ENCODE data around the gene CHRNA7.
"Not testable (repeated sequence)": the region's sequence is repeated elsewhere in the genome, so short reads cannot be mapped to it uniquely, and the experiment has no call there.

The CHRNA7 gene

DNA sequence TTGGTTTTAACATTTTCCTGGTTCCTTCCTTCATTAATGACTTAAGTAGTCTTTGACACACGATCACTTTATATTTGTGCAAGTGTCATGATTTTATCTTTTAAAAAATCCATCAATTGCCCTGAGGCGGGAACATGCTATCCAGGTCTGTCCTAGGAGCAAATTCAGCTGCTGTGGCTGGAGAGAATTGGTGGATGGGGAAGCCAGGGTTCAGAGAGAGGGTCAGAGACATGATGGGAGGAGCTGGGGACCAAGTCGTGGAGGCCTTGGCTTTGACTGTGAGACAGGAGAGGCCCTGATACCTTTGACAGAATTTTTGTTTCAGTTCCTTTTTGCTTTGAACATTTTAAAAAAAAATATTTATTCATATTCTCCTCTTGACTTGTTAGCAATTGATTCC is 89.0 kb downstream of the CHRNA7 start:
- intact Hi-C loops (cut with DNase I), result no loop called here
- no peak for DNase-seq

DNA sequence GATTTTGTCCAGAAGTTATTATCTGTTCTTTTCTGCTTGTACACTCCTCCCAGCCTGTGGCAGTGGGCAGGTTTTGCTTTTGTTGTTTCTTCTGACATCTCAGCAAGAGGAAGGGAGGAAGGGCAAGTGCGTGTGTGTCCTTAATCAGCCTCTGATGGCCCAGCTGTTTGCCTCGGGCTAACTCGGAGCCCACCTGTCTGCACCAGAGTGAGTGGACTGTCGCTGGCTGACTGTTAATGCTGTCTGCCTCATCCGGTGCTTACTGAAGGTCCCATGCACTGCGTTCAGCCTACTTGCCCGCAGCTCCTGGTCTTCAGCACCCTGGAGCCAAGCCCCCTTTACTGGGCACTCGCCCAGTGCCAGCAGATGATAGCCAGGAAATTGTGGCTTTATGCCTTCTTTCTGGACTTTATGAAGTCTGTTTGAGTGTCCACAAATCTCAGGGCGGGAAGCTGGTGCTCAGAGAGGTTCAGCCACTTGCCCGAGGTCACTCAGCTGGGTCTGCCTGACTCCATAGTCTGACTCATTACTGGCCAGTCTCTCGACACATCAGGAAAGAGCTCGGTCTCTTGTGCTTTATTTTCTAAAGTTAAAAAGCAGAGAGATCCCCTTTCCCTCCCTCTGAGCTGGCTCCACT is 89.5 kb downstream of the CHRNA7 start:
- DNase-seq, result no peak
- intact Hi-C loops (cut with DNase I), result no loop called here

DNA sequence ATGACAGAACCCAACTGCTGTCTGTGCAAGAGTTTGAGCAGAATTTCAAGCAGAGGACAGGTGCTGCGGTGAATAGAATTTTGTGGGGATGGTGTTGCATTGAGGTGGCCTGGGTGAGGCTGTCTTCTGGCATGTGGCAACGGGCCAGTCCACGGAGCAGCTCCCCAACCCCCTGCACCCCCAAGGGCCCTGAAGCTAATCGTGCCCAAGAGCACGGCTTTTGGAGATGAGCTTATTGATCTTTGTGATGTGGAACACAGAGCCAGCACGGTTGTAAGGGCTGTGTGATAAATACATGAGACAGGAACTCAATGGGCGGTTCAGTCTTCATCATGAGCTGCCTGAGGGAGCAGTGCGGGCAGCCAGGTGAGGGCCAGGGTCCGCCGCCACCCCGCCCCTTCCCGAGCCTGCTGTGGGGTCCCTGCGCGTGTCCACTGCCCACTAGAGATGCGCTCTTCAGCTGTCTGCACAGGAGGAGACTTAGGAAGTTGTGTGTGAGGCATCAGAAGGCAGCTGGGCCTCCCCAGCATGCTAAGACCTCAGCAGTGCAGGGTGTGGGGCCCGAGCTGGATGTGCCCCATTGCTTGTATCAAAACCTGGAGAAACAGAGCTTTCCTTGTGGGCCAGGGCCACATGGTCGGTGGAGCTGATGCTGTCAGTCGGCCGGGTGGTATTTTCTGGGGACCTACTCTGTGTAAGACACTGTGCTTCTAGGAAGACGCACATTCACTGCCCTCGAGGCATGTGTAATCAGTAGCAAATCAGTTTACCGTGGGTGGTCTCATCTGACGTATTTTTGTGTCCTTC is 90.5 kb downstream of the CHRNA7 start:
- no peak for DNase-seq
- intact Hi-C loops (cut with DNase I), result no loop called here

DNA sequence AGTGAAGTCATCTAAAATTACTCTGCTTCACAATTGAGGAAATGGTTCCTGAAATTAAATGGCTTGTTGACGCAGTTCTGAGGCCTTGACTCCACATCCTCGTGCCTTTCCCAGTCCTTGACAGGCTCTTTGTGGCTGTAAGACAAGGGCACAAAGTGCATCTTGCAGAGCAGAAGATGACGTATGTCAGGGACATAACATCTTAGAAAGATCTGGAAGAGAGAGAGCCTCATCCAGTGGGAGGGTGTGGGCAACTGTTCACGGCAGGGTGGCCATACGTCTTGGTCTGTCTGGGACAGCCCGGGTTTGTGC is 91.0 kb downstream of the CHRNA7 start:
- DNase-seq, result no peak
- intact Hi-C loops (cut with DNase I), result no loop called here

DNA sequence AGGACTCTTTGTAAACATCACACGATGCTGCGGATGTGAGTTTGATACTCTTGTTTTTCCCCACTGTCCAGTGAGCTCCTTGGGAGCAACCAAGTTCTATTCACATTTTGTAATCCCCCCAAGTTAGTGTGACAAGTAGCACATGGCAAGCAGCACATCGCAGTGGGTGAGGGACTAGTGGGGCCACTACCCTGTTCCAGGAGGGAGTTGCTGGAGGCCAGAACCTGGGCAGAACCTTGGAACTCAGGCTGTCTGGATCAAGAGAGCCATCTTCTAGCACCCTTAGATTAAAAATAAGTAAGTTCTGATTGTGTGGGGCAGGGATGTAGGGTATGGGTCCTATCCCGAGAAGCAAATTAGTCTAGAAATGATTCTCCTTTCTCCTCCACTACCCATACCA is 91.7 kb downstream of the CHRNA7 start:
- intact Hi-C loops (cut with DNase I), result no loop called here
- no peak for DNase-seq

DNA sequence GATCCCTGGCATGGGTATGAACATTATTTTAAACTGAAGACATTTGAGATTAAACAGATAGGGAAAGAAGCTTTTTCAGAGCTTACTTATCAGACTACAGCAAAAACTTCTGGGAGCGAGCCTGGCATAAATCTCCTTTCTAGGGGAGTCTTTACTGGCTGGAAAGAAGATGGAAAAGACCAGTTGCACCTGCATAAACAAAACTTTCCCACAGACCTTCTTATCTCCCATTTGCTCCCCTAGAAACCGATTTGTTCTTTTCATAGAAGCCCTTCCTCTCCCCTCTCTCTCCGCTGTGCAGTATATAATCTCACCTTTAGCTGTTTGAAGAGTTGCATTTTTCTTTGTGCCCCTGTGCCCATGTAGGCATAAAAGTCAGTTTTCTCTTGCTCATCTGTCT is 93.2 kb downstream of the CHRNA7 start:
- DNase-seq, result no peak
- intact Hi-C loops (cut with DNase I), result no loop called here

DNA sequence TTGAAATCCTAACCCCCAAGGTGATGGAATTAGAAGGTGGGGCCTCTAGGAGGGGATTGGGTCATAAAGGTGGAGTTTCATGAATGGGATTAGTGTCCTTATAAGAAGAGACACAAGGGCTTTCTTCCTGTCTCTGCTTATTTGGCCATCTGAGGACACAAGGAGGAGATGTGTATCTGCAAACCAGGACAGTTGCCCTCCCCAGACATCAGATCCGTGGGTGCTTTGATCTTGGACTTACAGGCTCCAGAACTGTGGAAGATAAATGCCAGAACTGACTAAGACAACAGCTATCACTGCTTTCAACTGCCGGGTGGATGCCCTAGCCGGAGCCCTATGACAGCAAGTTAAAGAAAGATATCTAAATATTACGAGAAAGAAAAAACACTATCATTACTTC is 94.4 kb downstream of the CHRNA7 start:
- intact Hi-C loops (cut with DNase I), result no loop called here
- no peak for DNase-seq

DNA sequence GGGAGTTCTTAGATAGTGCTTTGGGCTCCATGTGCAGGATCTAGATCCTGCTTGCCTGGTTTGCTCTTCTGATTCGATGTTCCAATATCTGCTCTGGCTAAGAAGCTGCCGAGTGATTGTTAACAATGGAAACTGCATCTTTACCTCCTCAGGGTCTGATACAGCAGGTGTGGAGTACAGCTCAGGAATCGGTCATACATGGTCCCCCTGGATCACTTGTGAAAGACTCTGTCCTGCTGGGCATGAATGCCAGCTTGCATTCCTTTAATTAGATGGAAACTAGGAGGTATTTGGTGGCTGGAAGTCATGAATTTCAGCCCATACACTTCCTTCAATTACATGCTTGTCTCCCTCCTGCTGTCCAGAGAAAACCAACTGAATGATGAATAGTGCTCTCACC is 95.3 kb downstream of the CHRNA7 start:
- no peak for DNase-seq
- intact Hi-C loops (cut with DNase I), result no loop called here

DNA sequence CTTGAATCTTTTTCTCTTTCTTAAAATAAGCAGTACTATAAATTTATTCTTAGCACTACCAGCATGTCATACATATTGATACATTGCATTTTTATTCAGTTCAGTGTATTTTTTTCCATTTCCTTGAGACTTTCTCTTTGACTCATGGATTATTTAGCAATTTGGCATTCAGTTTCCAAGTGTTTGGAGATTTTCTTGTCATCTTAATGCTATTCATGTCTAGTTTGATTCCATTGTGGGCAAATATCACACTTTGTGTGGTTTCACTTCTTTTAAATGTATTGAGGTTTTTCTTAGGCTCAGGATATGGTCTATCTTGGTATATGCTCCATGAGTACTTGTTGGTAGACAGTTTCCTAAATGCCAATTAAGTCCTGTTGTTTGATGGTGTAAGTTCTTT is 99.5 kb downstream of the CHRNA7 start:
- no peak for DNase-seq
- intact Hi-C loops (cut with DNase I), result no loop called here

DNA sequence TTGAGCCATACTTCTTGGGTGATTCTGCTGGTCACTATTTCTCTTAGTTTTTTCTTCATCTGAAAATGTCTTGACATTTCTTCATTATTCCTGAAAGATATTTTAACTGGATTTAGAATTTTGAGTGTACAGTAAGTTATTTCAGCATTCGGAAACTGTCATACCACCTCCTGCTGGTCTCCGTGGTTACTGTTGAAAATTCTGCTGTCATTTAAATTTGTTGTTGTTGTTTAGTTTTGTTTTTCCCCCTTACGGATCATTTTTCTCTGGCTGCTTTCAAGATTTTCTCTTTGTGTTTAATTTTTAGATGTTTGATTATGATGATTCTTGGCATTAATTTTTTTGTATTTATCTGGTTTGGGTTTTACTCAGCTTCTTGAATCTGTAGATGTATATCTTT is 100.5 kb downstream of the CHRNA7 start:
- intact Hi-C loops (cut with DNase I), result no loop called here
- no peak for DNase-seq

DNA sequence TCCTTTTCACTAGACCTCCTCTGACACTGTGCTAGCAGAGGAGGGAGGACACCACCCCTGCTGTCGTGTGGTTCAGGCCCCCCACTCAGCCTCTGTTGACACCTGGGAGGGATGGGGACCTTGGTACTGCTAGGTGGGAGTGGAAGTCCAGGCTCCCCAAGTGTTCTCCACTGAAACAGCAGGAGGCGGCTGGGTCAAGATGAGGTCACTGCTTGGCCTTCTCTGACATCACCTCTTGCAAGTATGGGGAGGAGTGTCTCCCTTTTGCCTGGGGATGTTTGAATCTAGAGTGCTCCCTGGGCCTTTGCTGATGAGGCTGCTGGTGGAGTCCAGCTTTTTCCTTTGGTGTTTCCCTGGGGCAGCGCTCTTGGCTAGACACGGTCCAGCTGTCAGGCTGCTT is 101.5 kb downstream of the CHRNA7 start:
- no peak for DNase-seq
- intact Hi-C loops (cut with DNase I), result no loop called here

DNA sequence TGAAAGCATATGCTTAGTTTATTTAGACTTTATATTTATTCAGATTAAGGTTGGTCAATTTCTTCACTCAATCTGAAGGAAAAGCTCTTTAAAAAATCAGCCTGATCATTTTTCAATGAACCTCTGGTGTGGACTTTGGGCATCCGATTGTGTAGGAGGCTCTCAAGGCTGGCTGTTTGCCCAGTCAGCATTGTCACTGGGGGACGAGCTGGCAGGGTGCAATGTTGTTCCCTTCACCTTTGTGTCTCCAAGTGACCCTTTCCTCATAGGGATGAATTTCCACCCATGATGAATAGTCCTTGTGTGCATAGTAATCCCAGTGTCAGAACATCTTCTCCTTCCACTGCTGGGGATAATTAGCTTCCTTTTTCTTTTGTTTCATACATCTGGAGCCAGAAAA is 102.5 kb downstream of the CHRNA7 start:
- intact Hi-C loops (cut with DNase I), result no loop called here
- DNase-seq, result no peak

DNA sequence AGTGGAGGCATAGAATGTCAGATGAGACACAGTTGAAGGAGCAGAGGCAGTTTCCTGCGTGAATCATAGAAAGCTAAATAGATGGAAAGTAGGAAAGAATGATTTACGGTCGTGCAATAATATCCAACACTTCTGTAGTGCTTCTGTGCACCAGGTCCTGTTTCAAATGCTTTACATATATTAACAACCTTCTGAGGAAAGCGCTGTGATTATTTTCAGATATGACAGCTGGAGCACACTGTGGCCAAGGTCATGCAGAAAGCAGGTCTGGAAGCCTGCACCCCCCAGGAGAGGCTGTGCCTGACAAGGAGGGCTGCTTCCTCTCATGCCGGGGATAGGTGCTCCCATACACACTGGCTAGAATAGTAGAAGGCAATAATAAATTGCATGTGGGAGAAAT is 104.5 kb downstream of the CHRNA7 start:
- intact Hi-C loops (cut with DNase I), result no loop called here
- no peak for DNase-seq

DNA sequence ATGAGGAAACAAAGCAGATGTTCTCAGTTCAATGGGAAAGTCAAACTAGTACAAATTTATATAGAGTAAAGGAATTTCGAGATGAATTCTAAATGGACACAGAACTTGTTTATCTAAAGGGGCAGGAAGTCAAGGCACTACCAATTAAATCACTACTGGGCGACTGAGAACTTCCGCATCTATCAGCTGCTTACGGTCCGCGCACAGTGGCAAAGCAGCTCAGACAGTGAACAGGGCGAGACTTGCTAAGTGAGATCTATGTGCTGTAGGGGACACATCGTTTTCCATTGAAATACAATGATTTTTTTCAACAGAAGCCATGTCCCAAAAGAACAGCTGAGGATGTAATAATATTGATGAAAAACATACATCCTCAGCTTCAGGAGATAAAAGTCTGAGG is 105.0 kb downstream of the CHRNA7 start:
- intact Hi-C loops (cut with DNase I), result no loop called here

DNA sequence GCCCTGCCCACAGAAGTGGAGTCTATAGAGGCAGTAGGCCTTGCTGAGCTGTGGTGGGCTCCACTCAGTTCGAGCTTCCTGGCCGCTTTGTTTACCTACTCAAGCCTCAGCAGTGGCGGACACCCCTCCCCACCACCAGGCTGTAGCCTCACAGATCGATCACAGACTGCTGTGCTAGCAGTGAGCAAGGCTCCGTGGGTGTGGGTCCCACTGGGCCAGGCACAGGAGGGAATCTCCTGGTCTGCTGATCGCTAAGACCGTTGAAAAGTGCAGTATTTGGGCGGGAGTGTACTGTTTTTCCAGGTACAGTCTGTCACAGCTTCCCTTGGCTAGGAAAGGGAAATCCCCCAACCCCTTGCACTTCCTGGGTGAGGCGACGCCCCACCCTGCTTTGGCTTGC is 115.2 kb downstream of the CHRNA7 start:
- intact Hi-C loops (cut with DNase I), result not testable (repeated sequence)
- DNase-seq, result peak in 1 of 10 donors; percentile 65

More for the DNA sequence above, 105.0 kb downstream of the CHRNA7 start:
- peak in 1 of 10 donors; percentile 68 for DNase-seq

DNA sequence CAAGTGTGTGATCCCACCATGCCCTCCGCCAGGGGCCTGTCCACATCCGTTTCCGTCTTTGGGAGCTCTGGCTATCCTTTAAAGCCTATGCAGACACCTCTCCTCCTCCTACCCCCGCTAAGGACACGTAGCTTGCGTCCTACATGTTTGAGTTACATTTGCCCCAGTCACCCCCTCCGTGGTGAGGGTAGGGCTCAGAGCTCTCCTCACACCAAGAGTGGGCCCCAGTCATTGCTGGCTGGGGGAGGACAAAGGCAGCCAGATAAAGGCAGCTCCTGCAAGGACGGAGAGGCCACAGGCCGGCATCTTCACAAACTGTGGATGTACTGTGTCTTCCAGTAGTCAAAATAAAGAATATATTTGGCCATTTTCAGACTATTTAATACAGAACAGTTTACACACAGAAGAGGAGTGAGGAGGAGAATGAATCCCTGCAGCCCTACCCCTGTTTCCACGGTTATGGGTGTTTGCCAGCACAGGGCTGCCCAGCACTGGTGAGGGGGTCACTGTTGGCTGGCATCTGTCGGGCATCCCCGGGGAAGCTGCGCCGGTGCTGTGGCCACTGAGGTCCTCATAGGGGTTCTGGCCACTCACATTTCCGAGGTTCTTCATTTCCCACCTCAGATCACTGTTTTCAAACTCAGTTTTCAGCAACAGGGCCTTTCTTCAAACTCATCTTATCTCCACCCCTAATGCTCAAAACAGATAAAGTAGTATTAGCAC is 118.7 kb downstream of the CHRNA7 start:
- peak in 2 of 10 donors; percentile 60 to 72 for DNase-seq
- intact Hi-C loops (cut with DNase I), result no loop called here

DNA sequence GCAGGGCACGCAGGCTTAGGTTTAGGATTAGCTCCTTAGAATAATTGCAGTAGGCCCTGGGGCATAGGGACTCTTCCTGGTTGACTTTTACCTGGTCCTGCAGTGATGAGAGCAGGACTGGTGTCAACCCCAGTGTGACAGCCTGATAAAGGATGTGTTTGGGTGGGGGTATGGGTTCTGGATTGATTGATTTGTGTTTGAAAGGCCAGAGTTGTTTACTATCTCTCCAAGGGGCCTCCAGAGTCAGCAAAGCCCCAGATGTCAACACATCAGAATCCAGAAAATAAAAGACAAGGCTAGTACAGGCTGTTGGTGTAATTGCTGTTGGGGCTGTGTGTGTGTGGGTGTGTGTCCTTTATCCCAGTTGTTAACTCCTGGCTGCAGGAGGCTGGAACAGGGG is 122.3 kb downstream of the CHRNA7 start:
- intact Hi-C loops (cut with DNase I), result no loop called here
- DNase-seq, result no peak

DNA sequence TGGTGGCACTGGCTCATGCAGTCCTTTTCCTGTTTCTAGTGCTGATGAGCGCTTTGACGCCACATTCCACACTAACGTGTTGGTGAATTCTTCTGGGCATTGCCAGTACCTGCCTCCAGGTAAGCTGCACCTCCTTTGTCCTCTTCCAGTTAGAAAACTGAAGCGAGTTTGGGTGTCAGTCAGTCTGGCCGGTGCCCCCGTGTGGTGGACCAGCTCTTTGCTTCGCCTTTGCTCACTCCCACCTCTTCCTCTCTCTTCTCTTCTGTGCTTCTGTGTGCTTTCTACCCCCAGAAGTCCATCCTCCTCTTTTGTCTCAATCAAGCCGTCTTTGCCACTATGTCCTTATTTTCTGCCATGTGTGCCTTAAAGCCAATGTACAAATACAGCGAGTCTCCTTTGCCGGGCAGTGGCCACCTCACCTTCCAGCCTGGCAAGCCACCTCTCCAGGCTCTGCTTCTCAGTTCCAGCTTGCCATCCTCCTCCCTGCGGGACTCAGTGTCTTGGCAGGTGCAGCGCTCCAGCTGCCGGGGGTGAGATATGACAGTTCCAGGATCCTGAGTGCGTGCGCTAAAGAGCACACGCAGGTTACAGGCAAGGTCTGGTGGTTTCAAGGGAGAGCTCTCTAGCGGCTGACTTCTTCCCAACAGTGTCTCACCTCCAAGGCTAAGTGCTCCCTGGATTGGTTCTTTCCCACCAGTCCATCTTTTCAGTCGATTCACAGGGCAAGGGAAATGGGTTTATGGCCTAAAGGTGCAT is 123.7 kb downstream of the CHRNA7 start:
- intact Hi-C loops (cut with DNase I); DNase-seq: not testable (repeated sequence)

DNA sequence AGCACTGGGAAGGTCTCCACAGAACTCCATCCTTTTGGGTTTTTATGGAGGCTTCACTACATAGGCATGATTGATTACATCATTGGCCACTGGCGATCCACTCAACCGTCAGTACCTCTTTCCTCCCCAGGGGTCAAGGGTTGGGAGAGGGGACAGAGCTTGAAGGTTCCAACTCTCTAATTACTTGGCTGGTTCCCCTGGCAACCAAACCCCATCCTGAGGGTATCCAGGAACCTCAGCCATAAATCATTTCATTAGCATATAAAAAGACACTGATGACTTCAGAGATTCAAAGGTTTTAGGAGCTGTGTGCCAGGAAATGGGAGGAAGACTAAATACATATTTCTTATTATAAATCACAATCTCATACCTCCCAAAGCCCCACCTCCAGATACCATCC is 131.8 kb downstream of the CHRNA7 start:
- DNase-seq; intact Hi-C loops (cut with DNase I): not testable (repeated sequence)

DNA sequence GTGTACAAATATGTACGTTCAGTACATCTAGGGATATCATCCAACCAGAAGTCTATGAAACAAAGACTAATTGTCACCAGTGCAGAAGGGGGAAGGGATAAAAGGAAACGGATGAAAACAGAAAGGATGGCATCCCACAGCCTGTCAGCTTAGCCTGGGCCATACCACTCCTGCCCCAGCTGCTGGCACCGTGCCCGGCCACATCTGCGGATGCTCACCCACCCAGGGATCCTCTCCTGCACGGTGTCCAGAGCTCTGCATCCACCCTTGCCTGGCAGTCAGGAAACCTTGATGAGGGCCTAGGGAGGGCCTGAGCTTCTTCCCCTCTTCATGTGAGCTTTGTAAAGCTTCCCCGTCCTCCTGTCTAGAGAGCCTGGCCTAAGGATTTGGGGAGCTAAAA is 133.8 kb downstream of the CHRNA7 start:
- intact Hi-C loops (cut with DNase I); DNase-seq: not testable (repeated sequence)

DNA sequence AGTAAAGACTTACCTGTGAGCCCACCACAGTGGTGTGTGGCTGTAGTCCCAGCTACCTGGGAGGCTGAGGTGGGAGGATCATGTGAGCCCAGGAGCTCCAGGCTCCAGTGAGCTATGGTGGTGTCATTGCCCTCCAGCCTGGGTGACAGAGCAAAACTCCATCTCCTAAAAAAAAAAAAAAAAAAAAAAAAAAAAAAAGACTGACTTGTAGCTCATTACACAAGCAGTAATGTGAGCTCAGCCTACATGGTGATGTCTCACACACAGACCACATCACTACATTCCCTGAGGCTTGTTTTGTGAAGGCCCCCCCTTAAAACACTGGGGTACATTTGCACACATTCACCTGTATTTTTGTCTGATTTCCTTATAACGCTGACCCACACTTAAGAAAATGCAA is 134.4 kb downstream of the CHRNA7 start:
- intact Hi-C loops (cut with DNase I), result not testable (repeated sequence)

More for the DNA sequence above, 134.4 kb downstream of the CHRNA7 start:
- DNase-seq, result not testable (repeated sequence)

All from posterior cingulate gyrus (tissue), 11 donors.